CMK (cell line): ENCODE measurements around the gene OR52K2.
"Not testable (repeated sequence)": the region's sequence is repeated elsewhere in the genome, so short reads cannot be mapped to it uniquely, and the experiment has no call there.

Experiments
- DNase-seq: peaks from one replicate; pipeline ENCODE4 v3.0.0-alpha.2; 2010; ENCODE audit warnings: low read depth

OR52K2 gene

DNA sequence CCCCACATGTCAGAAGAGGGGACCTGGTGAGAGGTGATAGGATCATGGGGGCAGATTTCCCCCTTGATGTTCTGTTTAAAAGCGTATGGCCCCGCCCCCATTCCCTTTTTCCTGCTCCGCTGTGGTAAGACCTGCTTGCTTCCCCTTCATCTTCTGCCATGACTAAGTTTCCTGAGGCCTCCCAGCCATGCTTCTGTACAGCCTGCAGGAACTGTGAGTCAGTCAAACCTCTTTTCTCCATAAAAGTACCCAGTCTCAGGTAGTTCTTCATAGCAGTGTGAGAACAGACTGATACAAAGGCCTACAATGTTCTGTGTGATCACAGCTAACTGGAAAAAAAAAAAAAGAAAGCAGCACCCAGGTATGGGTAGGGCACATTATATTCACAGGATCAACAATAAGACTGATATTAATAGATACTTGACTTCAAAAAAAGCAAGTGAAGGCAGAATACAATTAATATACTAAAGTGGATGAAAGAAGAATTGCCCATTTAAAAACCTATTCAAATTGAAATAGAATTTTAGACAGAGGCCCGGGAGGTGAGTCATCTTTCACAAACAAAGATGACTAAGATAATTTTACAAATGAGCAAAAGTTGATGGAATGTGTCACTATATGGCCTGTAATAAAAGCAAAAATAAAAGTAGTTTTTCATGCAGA is 31.6 kb downstream of the OR52K2 start:
- DNase-seq: no peak

DNA sequence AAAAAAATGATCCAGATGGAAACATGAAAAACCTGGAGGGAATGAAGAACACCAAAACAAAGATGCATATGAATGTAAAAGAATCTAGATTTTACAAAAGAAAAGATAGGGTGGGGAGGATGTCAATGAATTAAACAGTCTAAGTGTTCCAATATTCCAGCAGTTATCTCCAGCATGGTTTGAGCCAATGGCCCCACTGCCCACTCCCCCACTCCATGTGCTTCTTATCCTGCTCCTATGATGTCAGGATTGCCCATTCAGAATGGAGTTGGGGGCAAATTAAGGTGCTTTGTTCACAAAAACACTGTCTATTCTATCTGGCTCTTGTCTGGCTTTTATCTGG is 32.1 kb downstream of the OR52K2 start:
- DNase-seq: no peak

DNA sequence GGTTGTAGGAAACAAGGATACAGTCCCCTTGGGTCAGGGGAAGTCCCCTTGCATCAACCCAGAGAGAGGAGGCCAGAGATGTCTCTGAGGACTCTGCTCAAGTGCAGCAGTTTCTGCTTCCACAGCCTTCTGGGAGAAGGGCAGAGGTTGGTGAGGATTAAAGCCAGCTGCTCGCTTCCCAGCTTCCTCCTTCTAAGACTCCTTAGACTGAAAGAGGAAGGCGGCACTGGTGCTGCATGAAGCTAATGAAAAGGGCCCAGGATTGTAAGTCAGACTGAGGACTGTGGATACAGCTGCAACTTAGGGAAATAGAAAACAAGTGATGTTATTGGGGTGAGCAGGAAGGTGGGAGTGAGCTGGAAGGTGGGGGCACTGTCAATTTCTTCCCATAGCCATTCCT is 33.4 kb downstream of the OR52K2 start, which contains the start of gene OR52K1:
OR52K1 (plus strand) TSS at position 202 of the 400 bp plus-strand sequence. CDS start 6,255 bp downstream, outside the sequence.
- no peak for DNase-seq

DNA sequence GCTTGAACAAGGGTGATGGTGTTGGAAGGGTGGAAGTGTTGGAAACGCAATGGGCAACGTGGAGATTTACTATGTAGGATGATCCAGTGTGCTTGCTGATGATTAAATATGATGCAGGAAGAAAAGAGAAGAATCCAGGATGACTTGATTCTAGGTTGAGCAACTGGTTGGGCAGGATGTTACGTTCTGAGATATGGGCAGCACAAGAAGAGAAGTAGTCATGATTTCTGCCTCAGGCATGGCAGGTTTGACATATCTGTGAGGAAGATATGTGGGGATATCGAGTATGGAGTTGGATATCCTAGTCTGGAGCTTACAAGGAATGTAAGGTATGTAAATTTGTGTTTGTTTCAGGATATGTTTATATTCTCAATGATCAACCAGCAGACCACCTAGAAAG is 35.2 kb downstream of the OR52K2 start:
- DNase-seq: no peak

DNA sequence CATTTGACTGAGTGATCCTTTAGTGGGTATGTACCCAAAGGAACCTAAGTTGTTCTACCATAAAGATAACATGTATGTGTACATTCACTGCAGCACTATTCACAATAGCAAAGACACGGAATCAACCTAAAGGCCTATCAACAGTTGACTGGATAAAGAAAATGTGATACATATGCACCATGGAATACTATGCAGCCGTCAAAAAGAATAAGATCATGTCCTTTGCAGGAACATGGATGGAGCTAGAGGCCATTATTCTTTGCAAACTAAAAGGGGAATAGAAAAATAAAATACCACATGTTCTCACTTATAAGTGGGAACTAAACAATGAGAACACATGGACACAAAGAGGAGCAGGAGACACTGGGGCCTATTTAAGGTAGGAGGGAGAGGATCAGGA is 42.3 kb downstream of the OR52K2 start:
- not testable (repeated sequence) for DNase-seq

DNA sequence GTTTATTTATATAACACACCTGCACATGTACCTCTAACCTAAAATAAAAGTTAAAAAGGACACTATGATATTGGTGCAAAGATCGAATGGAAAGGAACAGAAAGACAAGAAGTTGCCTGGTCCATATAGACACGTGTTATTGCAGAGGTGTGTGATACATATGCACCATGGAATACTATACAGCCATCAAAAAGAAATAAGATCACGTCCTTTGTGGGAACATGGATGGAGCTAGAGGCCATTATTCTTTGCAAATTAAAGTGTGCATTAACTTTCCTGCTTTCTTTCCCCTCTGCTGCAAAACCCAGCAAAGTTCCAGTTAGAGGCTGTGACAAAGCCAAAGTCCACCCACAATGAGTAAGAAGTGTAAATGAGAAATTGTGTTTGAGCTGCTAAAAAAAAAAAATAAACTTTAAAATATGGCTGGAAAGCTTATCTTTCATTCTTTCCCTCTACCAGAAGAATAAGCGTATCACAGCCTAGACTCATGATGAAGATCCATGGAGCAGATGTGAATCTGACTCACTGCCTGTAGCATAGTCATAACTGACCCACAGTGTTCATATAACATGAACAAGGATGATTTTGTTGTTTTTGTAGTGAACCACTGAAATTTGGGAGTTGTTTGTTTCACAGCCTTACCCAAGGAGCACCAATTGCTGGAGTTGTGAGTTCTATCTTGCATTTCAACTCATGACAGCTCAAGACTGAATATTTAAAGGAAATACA is 42.9 kb downstream of the OR52K2 start:
- DNase-seq: no peak

DNA sequence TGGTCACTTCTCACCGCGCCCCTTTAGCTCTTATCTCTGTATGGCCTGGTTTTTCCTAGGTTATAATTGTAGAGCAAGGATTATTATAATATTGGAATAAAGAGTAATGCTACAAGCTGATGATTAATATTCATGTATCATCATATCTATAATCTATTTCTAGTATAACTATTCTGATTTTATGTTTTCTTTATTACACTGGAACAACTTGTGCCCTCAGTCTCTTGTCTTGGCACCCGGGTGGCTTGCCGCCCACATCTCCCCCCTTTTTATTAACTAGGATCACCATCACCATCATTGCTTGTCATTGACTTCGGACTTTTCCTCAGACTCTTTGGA is 44.4 kb downstream of the OR52K2 start:
- DNase-seq: no peak

DNA sequence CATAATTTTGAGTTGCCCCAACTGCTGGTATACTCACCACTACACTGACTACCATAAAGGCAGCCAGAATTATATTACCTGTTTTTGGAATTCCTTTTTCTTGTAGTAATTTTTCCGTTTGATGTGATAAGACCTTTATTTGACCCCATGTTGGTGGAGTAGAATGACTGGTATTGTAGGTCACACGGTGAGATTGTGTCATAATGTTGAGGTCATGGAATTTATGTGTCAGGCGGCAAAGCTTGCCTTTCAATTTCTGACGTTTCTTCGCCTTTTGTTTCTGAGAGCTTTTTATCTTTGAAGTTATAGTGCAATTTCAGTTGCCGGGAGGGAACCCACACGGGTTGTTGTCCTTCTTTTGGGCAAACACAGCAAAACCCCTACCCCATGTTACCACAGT is 46.4 kb downstream of the OR52K2 start:
- DNase-seq: no peak

DNA sequence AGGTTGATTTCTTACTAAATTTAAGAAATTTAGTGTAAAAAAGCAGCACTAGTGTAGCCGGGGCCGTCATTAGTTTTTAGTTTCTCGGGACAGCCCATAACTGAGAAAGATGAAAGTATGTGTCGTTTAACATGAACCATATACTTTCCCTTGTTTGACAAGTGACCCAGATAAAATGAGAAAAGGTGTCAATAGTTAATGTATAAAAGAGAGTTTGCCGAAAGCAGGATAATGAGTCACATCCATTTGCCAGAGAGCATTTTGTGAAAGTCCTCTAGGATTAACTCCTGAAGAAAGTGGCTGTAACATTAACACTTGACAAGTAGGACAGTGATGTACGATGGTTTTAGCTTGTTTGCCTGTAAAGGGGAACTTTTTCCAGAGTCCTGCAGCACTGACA is 46.9 kb downstream of the OR52K2 start:
- no peak for DNase-seq

DNA sequence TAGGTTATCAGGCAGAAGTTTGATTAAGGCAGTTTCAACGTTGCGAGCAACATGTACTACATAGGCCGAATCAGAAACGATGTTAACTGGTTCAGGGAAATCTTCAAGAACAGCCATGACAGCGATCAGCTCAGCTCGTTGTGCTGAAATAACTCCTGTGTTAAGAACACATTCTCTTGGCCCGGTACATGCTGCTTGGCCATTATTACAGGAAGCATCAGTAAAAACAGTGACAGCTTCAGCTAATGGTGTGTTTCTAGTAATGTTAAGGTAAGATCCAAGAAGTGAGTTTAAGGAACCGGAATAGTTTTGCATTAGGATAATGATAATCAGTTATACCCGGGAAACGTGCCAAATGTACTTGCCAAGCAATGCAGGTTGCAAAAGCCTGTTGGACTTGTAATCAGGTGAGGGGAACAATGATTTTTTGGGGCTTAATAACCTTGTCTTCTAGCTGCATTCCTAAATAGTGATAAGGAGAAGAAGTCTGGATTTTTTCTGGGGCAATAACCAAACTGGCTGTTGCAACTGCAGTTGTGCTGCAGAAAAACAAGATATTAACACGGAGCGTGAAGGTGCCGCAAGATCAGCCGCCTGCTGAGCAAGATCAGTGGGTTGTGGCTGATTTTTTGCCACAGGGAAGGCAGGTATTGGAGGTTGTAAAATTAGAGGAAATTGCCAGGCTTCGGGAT is 47.6 kb downstream of the OR52K2 start:
- no peak for DNase-seq
